H1 (cell line): ENCODE data around the gene THAP7. TPM values are rescaled to one million over a fixed set of nuclear protein-coding genes. Genes with fewer than 3 reads are reported as not detected.

ENCODE experiments used
- CTCF ChIA-PET: fragments of 300-600 bp; sonication (Branson Sonifier 250); formaldehyde crosslinking; loops from one replicate; lab custom pipeline; 2021; ENCODE audit not compliant: partially characterized antibody; lab: Charles Lee
- POLR2A ChIA-PET: fragments of 300-600 bp; sonication (Branson Sonifier 250); formaldehyde crosslinking; loops from one replicate; lab custom pipeline; 2021; ENCODE audit warnings: inconsistent platforms; ENCODE audit not compliant: partially characterized antibody; lab: Charles Lee
- DNase-seq, 2 experiments: peaks; one replicate each; pipeline versions ENCODE4 v3.0.0 to v3.0.0-alpha.2; 2010 to 2022; ENCODE audit warnings: low spot score in 2 of 2, low read depth in 1 of 2, mixed read lengths in 1 of 2
- FAIRE-seq: peaks from 2 replicates; lab custom pipeline; 2011; peaks lifted over from hg19 to GRCh38; lab: Jason Lieb, UNC
- H2AFZ ChIP-seq: 2 replicates; pipeline ENCODE4 v1.8.1; 2012; ENCODE audit warnings: low read length, inconsistent platforms
- H2AK5ac ChIP-seq: 2 replicates; pipeline ENCODE4 v1.6.1; 2013; ENCODE audit warnings: low read depth, low read length
- H2BK120ac ChIP-seq: replicated peaks from 2 replicates; pipeline ENCODE3; 2013; ENCODE audit warnings: low read depth, low read length, inconsistent platforms
- H2BK12ac ChIP-seq: 2 replicates; pipeline ENCODE4 v1.6.1; 2013; ENCODE audit warnings: low read depth, low read length
- H2BK15ac ChIP-seq: 2 replicates; pipeline ENCODE4 v1.6.1; 2013; ENCODE audit warnings: low read length
- H2BK20ac ChIP-seq: 2 replicates; pipeline ENCODE4 v1.6.1; 2013; ENCODE audit warnings: low read length
- H2BK5ac ChIP-seq: 2 replicates; pipeline ENCODE4 v1.6.1; 2013; ENCODE audit warnings: low read depth, low read length
- H3K14ac ChIP-seq: 2 replicates; pipeline ENCODE4 v1.6.1; 2013; ENCODE audit warnings: inconsistent platforms; ENCODE audit not compliant: insufficient read length
- H3K18ac ChIP-seq: 2 replicates; pipeline ENCODE4 v1.6.1; 2013; ENCODE audit warnings: low read length; ENCODE audit errors: extremely low read depth
- H3K23ac ChIP-seq: 2 replicates; pipeline ENCODE4 v1.6.1; 2013; ENCODE audit warnings: inconsistent platforms; ENCODE audit not compliant: insufficient read length
- H3K23me2 ChIP-seq: 2 replicates; pipeline ENCODE4 v1.6.1; 2013; ENCODE audit warnings: low read depth, low read length
- H3K27ac ChIP-seq: 2 replicates; pipeline ENCODE4 v1.6.1; 2011; ENCODE audit warnings: low read depth, low read length, inconsistent platforms
- H3K27me3 ChIP-seq, 4 experiments: replicated peaks in 1 of 4; 1 replicate in 1 of 4; 2 replicates in 3 of 4; pipeline versions ENCODE4 v1.6.1 to v1.8.1; 2011 to 2013; ENCODE audit warnings: low read length in 3 of 4, mild to moderate bottlenecking in 3 of 4, inconsistent platforms in 2 of 4, mixed read lengths in 2 of 4, moderate library complexity in 1 of 4; ENCODE audit not compliant: control insufficient read depth in 3 of 4, insufficient read depth in 3 of 4; ENCODE audit errors: extremely low read depth in 1 of 4
- H3K36me3 ChIP-seq, 4 experiments: 2 replicates each; pipeline versions ENCODE4 v1.6.1 to v1.8.1; 2011 to 2013; ENCODE audit warnings: mild to moderate bottlenecking in 4 of 4, low read length in 3 of 4, moderate library complexity in 2 of 4, control low read depth in 1 of 4, inconsistent platforms in 1 of 4; ENCODE audit not compliant: insufficient read depth in 4 of 4, control insufficient read depth in 2 of 4
- H3K4ac ChIP-seq: replicated peaks from 2 replicates; pipeline ENCODE3; 2013; ENCODE audit warnings: low read length, low read depth, mixed read lengths, inconsistent platforms; ENCODE audit not compliant: insufficient read length
- H3K4me1 ChIP-seq, 4 experiments: replicated peaks in 1 of 4; 1 replicate in 1 of 4; 2 replicates in 3 of 4; pipeline versions ENCODE4 v1.6.1 to v1.8.1; 2011 to 2013; ENCODE audit warnings: low read length in 3 of 4, inconsistent platforms in 2 of 4, mixed read lengths in 1 of 4; ENCODE audit not compliant: insufficient read depth in 4 of 4, control insufficient read depth in 3 of 4
- H3K4me2 ChIP-seq, 2 experiments: 2 replicates each; pipeline versions ENCODE4 v1.6.1 to v1.8.1; 2011 to 2013; ENCODE audit warnings: low read depth in 2 of 2, low read length in 2 of 2, control low read depth in 1 of 2, inconsistent platforms in 1 of 2, mild to moderate bottlenecking in 1 of 2; ENCODE audit not compliant: insufficient read depth in 1 of 2
- H3K4me3 ChIP-seq, 4 experiments: fragments of 200-600, 300-600 bp in 1 of 4; sonication (generic), shearing (Covaris generic), sonication (Bioruptor Twin) in 1 of 4; 2 replicates each; pipeline versions ENCODE4 v1.5.1 to v1.8.1; 2011 to 2016; ENCODE audit warnings: low read length in 4 of 4, low read depth in 3 of 4, control low read depth in 2 of 4, inconsistent platforms in 2 of 4, mild to moderate bottlenecking in 2 of 4, mixed read lengths in 1 of 4, moderate library complexity in 1 of 4; ENCODE audit not compliant: insufficient read depth in 2 of 4; ENCODE audit errors: extremely low read depth in 1 of 4
- H3K56ac ChIP-seq: replicated peaks from 2 replicates; pipeline ENCODE3; 2013; ENCODE audit warnings: low read depth, mild to moderate bottlenecking, mixed read lengths, low read length, inconsistent platforms; ENCODE audit not compliant: insufficient read length
- H3K79me1 ChIP-seq: 2 replicates; pipeline ENCODE4 v1.6.1; 2013; ENCODE audit warnings: low read depth, low read length, control low read depth
- H3K79me2 ChIP-seq, 2 experiments: 2 replicates each; pipeline versions ENCODE4 v1.6.1 to v1.8.1; 2012 to 2013; ENCODE audit warnings: low read length in 2 of 2, mild to moderate bottlenecking in 2 of 2, inconsistent platforms in 1 of 2; ENCODE audit not compliant: insufficient read depth in 2 of 2, control insufficient read depth in 1 of 2
- H3K9ac ChIP-seq, 4 experiments: replicated peaks in 1 of 4; 1 replicate in 1 of 4; 2 replicates in 3 of 4; pipeline versions ENCODE4 v1.6.1 to v1.8.1; 2011 to 2013; ENCODE audit warnings: low read depth in 3 of 4, low read length in 3 of 4, control low read depth in 2 of 4, mild to moderate bottlenecking in 2 of 4, moderate library complexity in 2 of 4, inconsistent platforms in 1 of 4; ENCODE audit errors: extremely low read depth in 1 of 4
- H3K9me3 ChIP-seq, 2 experiments: 2 replicates each; pipeline versions ENCODE4 v1.6.1 to v1.8.1; 2012 to 2013; ENCODE audit warnings: mild to moderate bottlenecking in 2 of 2, moderate library complexity in 2 of 2, control low read depth in 1 of 2, inconsistent platforms in 1 of 2, low read depth in 1 of 2, low read length in 1 of 2, mixed read lengths in 1 of 2; ENCODE audit not compliant: insufficient read depth in 2 of 2
- H4K20me1 ChIP-seq, 2 experiments: replicated peaks in 1 of 2; 2 replicates each; pipeline versions ENCODE3 to v1.8.1; 2011 to 2013; ENCODE audit warnings: inconsistent platforms in 2 of 2, low read length in 2 of 2, mild to moderate bottlenecking in 1 of 2; ENCODE audit not compliant: insufficient read depth in 2 of 2, control insufficient read depth in 1 of 2
- H4K5ac ChIP-seq: 2 replicates; pipeline ENCODE4 v1.6.1; 2013; ENCODE audit warnings: low read length, low read depth, mixed read lengths, inconsistent platforms; ENCODE audit not compliant: insufficient read length
- H4K8ac ChIP-seq: 2 replicates; pipeline ENCODE4 v1.8.0; 2013; ENCODE audit warnings: mild to moderate bottlenecking, moderate library complexity, low read length, inconsistent platforms; ENCODE audit not compliant: insufficient read depth; ENCODE audit errors: extremely low read depth
- H4K91ac ChIP-seq: replicated peaks from 2 replicates; pipeline ENCODE3; 2013; ENCODE audit warnings: low read length, mixed read lengths, inconsistent platforms; ENCODE audit not compliant: insufficient read length
- ASH2L ChIP-seq: fragments of 200-600, 300-600 bp; sonication (generic); IDR thresholded peaks from one replicate; pipeline ENCODE4 v1.7.1; 2017; ENCODE audit warnings: low read length
- BRCA1 ChIP-seq: IDR thresholded peaks from 2 replicates; pipeline ENCODE4 v1.6.1; 2012; ENCODE audit warnings: low read depth, low read length, improper control_type of control experiment
- CBX5 ChIP-seq: fragments of 300-800, 300-1000 bp; sonication (generic); IDR thresholded peaks from 2 replicates; pipeline ENCODE4 v1.7.1; 2016; ENCODE audit warnings: antibody characterized with exemption, low read length, low read depth
- CTCF ChIP-seq, 3 experiments: IDR thresholded peaks; 1 replicate in 2 of 3; 2 replicates in 1 of 3; pipeline versions ENCODE4 v1.5.1 to v1.6.1; 2011; ENCODE audit warnings: low read length in 3 of 3, mild to moderate bottlenecking in 3 of 3, inconsistent platforms in 2 of 3, low read depth in 1 of 3, moderate library complexity in 1 of 3; ENCODE audit not compliant: insufficient read depth in 1 of 3; ENCODE audit errors: control extremely low read depth in 1 of 3
- POU5F1 ChIP-seq: IDR thresholded peaks from 2 replicates; pipeline ENCODE4 v1.6.1; 2011; ENCODE audit warnings: low read depth, mild to moderate bottlenecking, low read length, moderate library complexity
- WGBS, 2 experiments: shearing (Covaris generic) in 1 of 2; methylation state at CpG; one replicate each; pipeline versions ENCODE4 v1.1.6 to v1.1.7; 2013 to 2015; ENCODE audit warnings: low lambda C conversion rate in 2 of 2, mixed read lengths in 2 of 2, inconsistent platforms in 1 of 2, low coverage in 1 of 2, missing lambda C conversion rate in 1 of 2; ENCODE audit not compliant: insufficient replicate concordance in 2 of 2, insufficient coverage in 1 of 2, insufficient read length in 1 of 2; ENCODE audit errors: extremely low coverage in 1 of 2, missing lambda C conversion rate in 1 of 2; 5-methylcytosine and 5-hydroxymethylcytosine counted together
- polyA plus RNA-seq, 7 experiments: library from polyadenylated mRNA; depleted of rRNA in 3 of 7; stranded (reverse) in 5 of 7; unstranded in 2 of 7; fragments of >200 nt in 5 of 7; fragments of 200-250 nt in 2 of 7; gene quantifications; 1 replicate in 5 of 7; 2 replicates in 1 of 7; 4 replicates in 1 of 7; pipeline versions ENCODE4 v1.2.1 to v1.2.3, GENCODE V29; 2011 to 2013; ENCODE audit warnings: missing spikeins in 2 of 7, mixed read lengths in 2 of 7
- total RNA-seq: library from RNA; stranded (reverse); fragmentation: NEBNext Ultra II Directional; extraction: Animal tissue kit (Norgen Biotek cat#: 25700); gene quantifications from 2 replicates; pipeline ENCODE4 v1.2.1, GENCODE V29; 2021

The THAP7 gene
- total and polyA plus RNA-seq, 2 of the 8 experiments (the other 6 are each of a cell fraction or from before 2014, with no cell fraction given) = 16.9 to 32.5 TPM

- Histone ChIP-seq H4K5ac (no peak overlapping the region), H3K79me1 (no peaks in the 10 kb centered on the region), H3K4me1 (peaks cover 0 to 2% (median under 1%) of the 10 kb centered on the region in 4 experiments; a peak in 2 of 7 replicates), H2BK5ac (no peak overlapping the region), H3K23me2 (peaks cover 2% of the 10 kb centered on the region; the same call in 1 of the 2 replicates), H2BK20ac (no peak overlapping the region), H3K4me3 (no peak overlapping the region), H3K36me3 (no peaks in the 10 kb centered on the region), H2AK5ac (no peak overlapping the region), H3K56ac (no peak overlapping the region), H2BK120ac (no peak overlapping the region), H3K79me2 (no peaks in the 10 kb centered on the region), H3K14ac (no peak overlapping the region), H3K9me3 (no peaks in the 10 kb centered on the region), H2BK15ac (no peak overlapping the region), H3K4ac (no peak overlapping the region), H4K91ac (no peak overlapping the region), H3K27me3 (peaks cover 6 to 14% (median 13%) of the 10 kb centered on the region in 4 experiments), H2AFZ (no peak overlapping the region), H4K8ac (no peak overlapping the region), H2BK12ac (no peak overlapping the region), H3K27ac (no peak overlapping the region), H3K4me2 (no peak overlapping the region), H3K23ac (no peak overlapping the region), H3K18ac (no peak overlapping the region), H3K9ac (no peak overlapping the region), H4K20me1 (no peaks in the 10 kb centered on the region)
- DNase-seq (no peak), FAIRE-seq (no peak)
- ChIA-PET POLR2A (interaction anchor here (2.1 kb wide), 1 partner anchor 12 kb away, joined by 5 read pairs; the partner anchor contains the start of gene P2RX6), CTCF (interaction anchor here (1.2 to 1.4 kb wide), 2 partner anchors 8 to 73 kb away, joined by 3 read pairs; no protein-coding TSS in a partner anchor)
- 87% methylated on average over 12 of the region's 14 CpGs; no CpG with 5 or more reads in 1 of the 2 experiments for WGBS, 2 experiments
- TF ChIP-seq POU5F1 (no peak), ASH2L (no peak), BRCA1 (no peak), CTCF (IDR thresholded peaks at IDR 0.05; ENCODE audit: control extremely low read depth in 1 of 3, insufficient read depth in 1 of 3, low read depth in 1 of 3, low read length in 3 of 3) (no peak), CBX5 (no peak)
Observed at GRCh38 chr22:21026783-21027692, 25.1 kb upstream of the THAP7 start.
